Measurements from ENCODE around the gene FHAD1. TPM values are rescaled to one million over a fixed set of nuclear protein-coding genes. Genes with fewer than 3 reads are reported as not detected.

FHAD1 gene
- total RNA-seq, 1 donor from 2014 or later, result not detected

DNA sequence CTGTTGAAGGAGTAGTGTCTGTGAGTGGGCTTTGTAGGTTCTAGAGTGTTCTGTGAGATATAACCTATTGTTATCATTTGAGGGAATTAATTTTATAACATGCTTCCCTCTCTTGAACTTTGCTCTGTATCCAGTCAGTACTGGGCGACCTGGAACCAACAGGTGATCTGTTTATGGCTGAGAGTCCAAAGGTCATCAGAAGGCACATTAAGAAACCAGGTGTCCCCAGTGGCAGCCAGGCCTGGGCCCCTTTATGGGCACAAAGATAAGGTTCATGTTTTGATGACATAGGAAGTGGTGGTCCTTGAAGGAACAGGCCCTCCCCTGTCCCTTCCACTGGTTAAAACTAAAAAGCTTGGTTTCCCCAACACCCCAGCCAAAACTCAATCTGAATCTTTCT, 61.1 kb downstream of the FHAD1 start:
- DNase-seq, result no peak
- Mint-ChIP-seq H3K36me3 (ENCODE audit: unreplicated experiment) (peaks cover 19% of the 10 kb centered on the region), H3K9me3 (ENCODE audit: unreplicated experiment) (peaks cover 4% of the 10 kb centered on the region)

DNA sequence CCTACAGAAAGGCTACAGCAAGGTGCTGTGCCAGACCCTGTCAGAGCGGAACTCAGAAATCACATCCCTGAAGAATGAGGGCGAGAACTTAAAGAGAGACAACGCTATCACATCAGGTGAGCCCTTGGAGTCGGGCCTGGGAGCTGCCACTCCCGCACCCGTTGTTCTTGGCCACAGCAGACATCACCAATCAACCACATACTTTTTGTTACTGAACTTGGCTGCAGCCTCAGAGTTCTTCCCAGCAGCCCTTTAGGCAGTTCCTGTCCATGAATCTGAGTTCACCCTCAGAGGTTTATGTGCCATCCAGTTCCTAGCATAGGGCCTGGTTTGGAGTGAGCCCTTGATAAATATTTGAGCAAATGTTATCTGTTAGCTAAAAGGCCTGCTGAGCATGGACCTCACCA, 61.6 kb downstream of the FHAD1 start:
- H3K4me1 Mint-ChIP-seq (ENCODE audit: low read depth, unreplicated experiment), result no peaks in the 10 kb centered on the region
- H3K9me3 Mint-ChIP-seq (ENCODE audit: unreplicated experiment), result peaks cover 4% of the 10 kb centered on the region
- no peak overlapping the region for H3K27ac Mint-ChIP-seq (ENCODE audit: unreplicated experiment)
- DNase-seq, result no peak
- H3K4me3 Mint-ChIP-seq (ENCODE audit: unreplicated experiment), result no peak overlapping the region
- TF ChIP-seq, protein P1, sequence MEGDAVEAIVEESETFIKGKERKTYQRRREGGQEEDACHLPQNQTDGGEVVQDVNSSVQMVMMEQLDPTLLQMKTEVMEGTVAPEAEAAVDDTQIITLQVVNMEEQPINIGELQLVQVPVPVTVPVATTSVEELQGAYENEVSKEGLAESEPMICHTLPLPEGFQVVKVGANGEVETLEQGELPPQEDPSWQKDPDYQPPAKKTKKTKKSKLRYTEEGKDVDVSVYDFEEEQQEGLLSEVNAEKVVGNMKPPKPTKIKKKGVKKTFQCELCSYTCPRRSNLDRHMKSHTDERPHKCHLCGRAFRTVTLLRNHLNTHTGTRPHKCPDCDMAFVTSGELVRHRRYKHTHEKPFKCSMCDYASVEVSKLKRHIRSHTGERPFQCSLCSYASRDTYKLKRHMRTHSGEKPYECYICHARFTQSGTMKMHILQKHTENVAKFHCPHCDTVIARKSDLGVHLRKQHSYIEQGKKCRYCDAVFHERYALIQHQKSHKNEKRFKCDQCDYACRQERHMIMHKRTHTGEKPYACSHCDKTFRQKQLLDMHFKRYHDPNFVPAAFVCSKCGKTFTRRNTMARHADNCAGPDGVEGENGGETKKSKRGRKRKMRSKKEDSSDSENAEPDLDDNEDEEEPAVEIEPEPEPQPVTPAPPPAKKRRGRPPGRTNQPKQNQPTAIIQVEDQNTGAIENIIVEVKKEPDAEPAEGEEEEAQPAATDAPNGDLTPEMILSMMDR (IDR thresholded peaks at IDR 0.05; ENCODE audit: partially characterized antibody, unreplicated experiment), result no peak
- peaks cover 19% of the 10 kb centered on the region for H3K36me3 Mint-ChIP-seq (ENCODE audit: unreplicated experiment)
- peaks cover 4% of the 10 kb centered on the region for H3K27me3 Mint-ChIP-seq (ENCODE audit: unreplicated experiment)

More for the DNA sequence above, 61.1 kb downstream of the FHAD1 start:
- Mint-ChIP-seq H3K27me3 (ENCODE audit: unreplicated experiment) (peaks cover 4% of the 10 kb centered on the region), H3K4me3 (ENCODE audit: unreplicated experiment) (no peak overlapping the region), H3K27ac (ENCODE audit: unreplicated experiment) (no peak overlapping the region), H3K4me1 (ENCODE audit: low read depth, unreplicated experiment) (no peaks in the 10 kb centered on the region)
- TF ChIP-seq, protein P1 (IDR thresholded peaks at IDR 0.05; ENCODE audit: partially characterized antibody, unreplicated experiment), result no peak

DNA sequence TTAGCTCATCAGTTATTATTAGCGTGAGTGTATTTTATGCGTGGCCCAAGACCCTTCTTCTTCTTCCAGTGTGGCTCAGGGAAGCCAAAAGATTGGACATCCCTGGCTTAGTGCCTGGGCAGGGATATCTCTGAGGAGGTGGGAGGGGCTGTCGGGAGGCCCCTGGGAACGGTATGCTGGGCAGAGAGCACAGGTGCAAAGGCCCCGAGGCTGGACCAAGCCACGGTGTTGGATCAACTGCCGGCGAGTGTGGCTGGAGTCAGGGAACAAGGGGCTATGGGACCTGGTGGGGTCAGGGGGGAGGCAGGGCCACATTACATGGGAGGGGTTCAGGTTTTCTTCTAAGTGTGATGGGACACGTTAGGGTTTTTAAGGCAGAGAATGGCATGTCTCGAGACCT, 62.7 kb downstream of the FHAD1 start:
- Mint-ChIP-seq H3K9me3 (ENCODE audit: unreplicated experiment) (peaks cover 4% of the 10 kb centered on the region), H3K4me3 (ENCODE audit: unreplicated experiment) (no peak overlapping the region), H3K27me3 (ENCODE audit: unreplicated experiment) (peaks cover 4% of the 10 kb centered on the region), H3K27ac (ENCODE audit: unreplicated experiment) (no peak overlapping the region), H3K4me1 (ENCODE audit: low read depth, unreplicated experiment) (no peaks in the 10 kb centered on the region), H3K36me3 (ENCODE audit: unreplicated experiment) (peaks cover 19% of the 10 kb centered on the region)
- no peak for DNase-seq
- TF ChIP-seq, protein P1 (IDR thresholded peaks at IDR 0.05; ENCODE audit: partially characterized antibody, unreplicated experiment), result no peak

DNA sequence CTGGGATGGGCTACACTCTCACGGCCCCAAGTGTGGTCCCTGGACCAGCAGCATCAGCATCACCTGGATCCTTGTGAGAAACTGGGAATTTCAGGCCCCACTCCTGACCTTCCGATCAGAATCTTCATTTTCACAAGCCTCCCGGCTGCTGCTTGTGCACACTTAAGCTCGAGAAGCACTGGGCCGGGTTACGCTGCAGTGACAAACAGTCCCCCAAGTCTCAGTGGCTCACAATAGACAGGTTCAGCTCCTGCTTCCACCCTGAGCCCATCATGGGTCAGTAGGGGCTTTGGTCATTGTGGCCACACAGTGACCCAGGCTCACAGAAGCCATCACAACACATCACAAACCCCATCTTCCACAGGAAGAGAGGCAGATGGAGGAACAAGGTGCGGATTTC, 63.5 kb downstream of the FHAD1 start:
- H3K4me3 Mint-ChIP-seq (ENCODE audit: unreplicated experiment), result no peak overlapping the region
- peaks cover 6% of the 10 kb centered on the region for H3K27me3 Mint-ChIP-seq (ENCODE audit: unreplicated experiment)
- H3K9me3 Mint-ChIP-seq (ENCODE audit: unreplicated experiment), result peaks cover 4% of the 10 kb centered on the region
- peaks cover 11% of the 10 kb centered on the region for H3K36me3 Mint-ChIP-seq (ENCODE audit: unreplicated experiment)
- DNase-seq, result no peak
- H3K4me1 Mint-ChIP-seq (ENCODE audit: low read depth, unreplicated experiment), result no peaks in the 10 kb centered on the region
- no peak overlapping the region for H3K27ac Mint-ChIP-seq (ENCODE audit: unreplicated experiment)
- TF ChIP-seq, protein P1 (IDR thresholded peaks at IDR 0.05; ENCODE audit: partially characterized antibody, unreplicated experiment), result no peak

DNA sequence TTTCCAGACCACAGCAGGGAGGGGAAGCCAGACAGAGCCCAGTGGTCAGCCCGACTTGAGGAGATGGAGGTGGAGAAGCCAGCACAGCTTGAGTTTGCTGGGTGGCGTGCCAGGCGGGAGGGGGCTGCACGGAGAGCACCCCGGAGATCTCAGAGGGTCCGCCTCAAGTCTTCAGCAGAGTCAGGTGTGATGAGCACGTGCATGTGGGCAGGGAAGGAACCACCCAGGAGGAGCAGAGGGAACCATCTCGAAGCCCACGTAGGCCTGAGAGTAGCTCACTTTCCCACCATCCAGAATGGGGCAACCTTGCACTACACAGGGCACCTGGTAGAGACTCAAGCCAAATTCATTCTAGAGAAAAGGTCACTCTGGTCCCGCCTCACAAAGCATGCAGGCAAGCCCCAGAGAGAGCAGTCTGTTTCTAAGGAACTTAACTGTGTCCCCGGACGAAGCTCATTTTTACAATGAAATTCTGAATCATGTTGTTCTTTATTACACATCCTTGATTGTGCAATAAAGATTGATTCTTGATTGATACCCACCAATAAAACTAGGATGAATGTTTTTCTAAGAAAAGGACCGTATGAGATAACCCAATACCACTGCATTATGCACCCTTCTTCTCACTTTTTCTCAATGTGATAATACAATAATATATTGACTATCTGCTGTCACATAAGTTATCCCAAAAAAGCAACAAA, 64.2 kb downstream of the FHAD1 start:
- Mint-ChIP-seq H3K27ac (ENCODE audit: unreplicated experiment) (no peak overlapping the region), H3K36me3 (ENCODE audit: unreplicated experiment) (peaks cover 4% of the 10 kb centered on the region), H3K9me3 (ENCODE audit: unreplicated experiment) (peaks cover 4% of the 10 kb centered on the region), H3K27me3 (ENCODE audit: unreplicated experiment) (peaks cover 6% of the 10 kb centered on the region), H3K4me3 (ENCODE audit: unreplicated experiment) (no peak overlapping the region), H3K4me1 (ENCODE audit: low read depth, unreplicated experiment) (no peaks in the 10 kb centered on the region)
- no peak for DNase-seq
- TF ChIP-seq, protein P1 (IDR thresholded peaks at IDR 0.05; ENCODE audit: partially characterized antibody, unreplicated experiment), result no peak

All from glutamatergic neuron (in vitro differentiated cells).